Uterus (tissue), 4 donors: ENCODE measurements around the gene NDUFS2. TPM values are rescaled to one million over a fixed set of nuclear protein-coding genes. Genes with fewer than 3 reads are reported as not detected.

ENCODE experiments used
- DNase-seq, 2 donors: peaks; one replicate each; pipeline ENCODE4 v3.0.0-alpha.2; 2019 to 2020
- H3K27ac ChIP-seq, 2 donors: fragments of 200-600 bp; sonication (generic); 1 replicate in 1 of 2; 2 replicates in 1 of 2; pipeline ENCODE4 v1.5.1; 2016 to 2018
- H3K27me3 ChIP-seq, 2 donors: fragments of 200-600 bp; sonication (generic); one replicate each; pipeline ENCODE4 v1.5.1; 2018 to 2019; ENCODE audit warnings: control low read depth in 1 of 2
- H3K36me3 ChIP-seq, 2 donors: fragments of 200-600 bp; sonication (generic); one replicate each; pipeline ENCODE4 v1.5.1; 2019; ENCODE audit warnings: control low read depth in 1 of 2
- H3K4me1 ChIP-seq, 2 donors: fragments of 200-600 bp; sonication (generic); one replicate each; pipeline ENCODE4 v1.5.1; 2018 to 2019; ENCODE audit warnings: control low read depth in 1 of 2
- H3K4me3 ChIP-seq, 2 donors: fragments of 200-600 bp; sonication (generic); 1 replicate in 1 of 2; 2 replicates in 1 of 2; pipeline ENCODE4 v1.5.1; 2018 to 2019; ENCODE audit warnings: mild to moderate bottlenecking in 1 of 2
- H3K9me3 ChIP-seq, 2 donors: fragments of 200-600 bp; sonication (generic); one replicate each; pipeline ENCODE4 v1.5.1; 2019; ENCODE audit warnings: control low read depth in 1 of 2
- POLR2A ChIP-seq, 2 donors: fragments of 450-650 bp; IDR thresholded peaks; one replicate each; pipeline ENCODE4 v1.6.1; 2016; ENCODE audit warnings: antibody characterized with exemption in 2 of 2, mild to moderate bottlenecking in 1 of 2, moderate library complexity in 1 of 2
- intact Hi-C: fragments of 100-400 bp; cut with DNase I; formaldehyde crosslinking; loops from one replicate; pipeline ENCODE4 v1.15.1; 2023; ENCODE audit warnings: low total_unique reads
- total RNA-seq, 4 donors: library from RNA; depleted of rRNA in 3 of 4; stranded (reverse); fragments of >200 nt in 3 of 4; gene quantifications; one replicate each; pipeline versions ENCODE4 v1.1.0 to v1.2.4, GENCODE V29; 2014 to 2023
- TF ChIP-seq, protein P1 (sequence below), 4 experiments: fragments of 200-600 bp in 2 of 4; fragments of 450-650 bp in 2 of 4; sonication (generic) in 2 of 4; IDR thresholded peaks; one replicate each; pipeline ENCODE4 v1.5.1; 2016 to 2019; ENCODE audit warnings: antibody characterized with exemption in 4 of 4, mild to moderate bottlenecking in 2 of 4, moderate library complexity in 1 of 4
- donor health status: DM: yes; HTN: yes; CAD: no.

The NDUFS2 gene
- total RNA-seq, 4 donors from 2014 or later: 43.8 to 107 (median 93.9) TPM

DNA sequence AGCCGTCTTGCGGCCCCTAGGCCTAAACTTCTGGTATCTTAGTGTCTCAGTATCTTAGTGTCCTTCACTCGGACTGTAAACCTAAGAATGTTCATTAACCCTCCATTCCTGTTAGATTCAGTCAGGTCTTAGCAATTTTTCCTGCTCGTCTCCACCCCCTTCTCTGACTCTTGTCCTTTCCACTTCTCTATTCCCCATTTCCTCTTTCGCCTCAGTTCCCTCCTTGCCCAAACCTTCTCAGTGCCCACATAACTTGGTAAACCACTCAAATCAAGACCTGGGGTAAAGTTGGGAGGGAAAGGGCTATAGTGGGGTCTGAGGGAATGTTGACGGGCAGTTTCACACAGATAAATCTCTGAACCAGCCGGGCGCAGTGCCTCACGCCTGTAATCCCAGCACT lies 12.2 kb downstream of the NDUFS2 start:
- no peaks in the 10 kb centered on the region for H3K36me3 ChIP-seq
- H3K4me3 ChIP-seq: no peak overlapping the region
- H3K27me3 ChIP-seq: no peaks in the 10 kb centered on the region
- no peaks in the 10 kb centered on the region for H3K4me1 ChIP-seq
- intact Hi-C loops: loop anchor here (10.0 kb wide), 1 partner anchor 1010 kb away; the partner anchor contains the start of gene PEA15
- no peak overlapping the region for H3K27ac ChIP-seq
- no peak for DNase-seq
- TF ChIP-seq, protein P1, sequence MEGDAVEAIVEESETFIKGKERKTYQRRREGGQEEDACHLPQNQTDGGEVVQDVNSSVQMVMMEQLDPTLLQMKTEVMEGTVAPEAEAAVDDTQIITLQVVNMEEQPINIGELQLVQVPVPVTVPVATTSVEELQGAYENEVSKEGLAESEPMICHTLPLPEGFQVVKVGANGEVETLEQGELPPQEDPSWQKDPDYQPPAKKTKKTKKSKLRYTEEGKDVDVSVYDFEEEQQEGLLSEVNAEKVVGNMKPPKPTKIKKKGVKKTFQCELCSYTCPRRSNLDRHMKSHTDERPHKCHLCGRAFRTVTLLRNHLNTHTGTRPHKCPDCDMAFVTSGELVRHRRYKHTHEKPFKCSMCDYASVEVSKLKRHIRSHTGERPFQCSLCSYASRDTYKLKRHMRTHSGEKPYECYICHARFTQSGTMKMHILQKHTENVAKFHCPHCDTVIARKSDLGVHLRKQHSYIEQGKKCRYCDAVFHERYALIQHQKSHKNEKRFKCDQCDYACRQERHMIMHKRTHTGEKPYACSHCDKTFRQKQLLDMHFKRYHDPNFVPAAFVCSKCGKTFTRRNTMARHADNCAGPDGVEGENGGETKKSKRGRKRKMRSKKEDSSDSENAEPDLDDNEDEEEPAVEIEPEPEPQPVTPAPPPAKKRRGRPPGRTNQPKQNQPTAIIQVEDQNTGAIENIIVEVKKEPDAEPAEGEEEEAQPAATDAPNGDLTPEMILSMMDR (IDR thresholded peaks at IDR 0.05): no peak
- no peak for TF ChIP-seq POLR2A (IDR thresholded peaks at IDR 0.05)
- H3K9me3 ChIP-seq: no peaks in the 10 kb centered on the region

DNA sequence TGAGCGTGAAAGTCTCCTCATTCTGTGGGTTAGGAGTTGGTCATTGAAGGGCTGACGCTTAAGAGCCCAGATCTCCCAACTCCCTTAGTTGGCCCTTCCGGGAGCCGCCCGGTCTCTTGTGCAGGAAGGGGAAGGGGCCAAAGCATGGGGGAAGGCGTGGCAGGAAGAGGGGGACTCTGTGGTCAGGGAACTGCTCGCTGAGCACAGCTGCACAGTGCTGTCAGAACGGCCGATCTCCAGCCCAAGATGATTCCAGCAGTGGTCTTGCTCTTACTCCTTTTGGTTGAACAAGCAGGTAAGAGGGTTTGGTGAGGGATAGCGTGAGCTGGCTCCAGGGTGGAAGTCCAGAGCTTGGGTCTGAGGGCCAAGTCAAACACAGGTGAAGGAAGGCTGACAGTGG lies 12.9 kb downstream of the NDUFS2 start, which contains the start of gene FCER1G:
TSS of gene FCER1G (plus strand) at position 220 of the 400 bp plus-strand sequence. CDS start at position 247, 27 bp downstream.
- Histone ChIP-seq H3K27me3 (no peaks in the 10 kb centered on the region), H3K4me1 (no peaks in the 10 kb centered on the region), H3K27ac (no peak within 1 kb of the TSS), H3K36me3 (no peaks in the 10 kb centered on the region), H3K9me3 (no peaks in the 10 kb centered on the region), H3K4me3 (no peak within 1 kb of the TSS)
- TF ChIP-seq, protein P1 (IDR thresholded peaks at IDR 0.05): no peak
- TF ChIP-seq POLR2A (IDR thresholded peaks at IDR 0.05): no peak
- intact Hi-C loops: loop anchor here (10.0 kb wide), 1 partner anchor 1010 kb away; the partner anchor contains the start of gene PEA15
- DNase-seq: no peak

DNA sequence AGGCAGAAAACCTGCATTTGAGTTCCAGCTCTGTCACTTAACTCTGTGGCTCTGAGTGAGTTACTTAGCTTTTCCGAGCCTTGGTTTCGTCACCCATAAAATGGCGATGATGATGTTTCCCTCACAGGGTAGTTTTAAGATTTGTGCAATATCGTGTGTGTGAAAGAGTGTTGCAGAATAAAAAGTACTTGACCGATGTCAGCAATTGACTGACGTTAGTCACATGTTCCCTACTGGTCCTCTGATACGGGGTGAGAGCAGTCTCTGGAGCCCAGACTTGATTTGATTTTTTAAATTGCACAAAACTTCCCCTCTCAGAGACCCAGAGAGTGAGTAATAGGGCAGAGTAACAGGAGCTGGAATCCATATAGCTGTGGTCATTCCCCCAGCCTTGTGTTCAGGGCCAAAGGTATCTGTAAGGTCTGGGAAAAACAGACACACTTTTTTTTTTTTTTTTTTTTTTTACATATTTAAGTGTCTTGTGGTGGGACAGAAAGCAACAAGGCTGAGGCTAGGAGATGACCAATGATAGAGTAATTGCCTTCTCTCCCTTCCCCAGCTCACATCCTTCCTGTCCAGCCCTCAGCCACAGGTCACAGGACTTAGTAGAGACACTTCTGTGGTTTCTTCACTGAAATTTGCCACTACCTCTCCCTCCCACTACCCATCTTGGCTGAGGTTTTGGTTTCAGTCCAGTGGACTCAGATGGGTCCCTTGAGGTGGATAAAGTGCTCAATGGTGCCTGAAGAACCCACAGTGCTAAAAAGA lies 15.0 kb downstream of the NDUFS2 start:
- intact Hi-C loops: loop anchor here (10.0 kb wide), 1 partner anchor 1012 kb away; the partner anchor contains the start of gene PEA15
- H3K27me3 ChIP-seq: no peaks in the 10 kb centered on the region
- H3K27ac ChIP-seq: peak overlapping the region; percentile 54 to 60

DNA sequence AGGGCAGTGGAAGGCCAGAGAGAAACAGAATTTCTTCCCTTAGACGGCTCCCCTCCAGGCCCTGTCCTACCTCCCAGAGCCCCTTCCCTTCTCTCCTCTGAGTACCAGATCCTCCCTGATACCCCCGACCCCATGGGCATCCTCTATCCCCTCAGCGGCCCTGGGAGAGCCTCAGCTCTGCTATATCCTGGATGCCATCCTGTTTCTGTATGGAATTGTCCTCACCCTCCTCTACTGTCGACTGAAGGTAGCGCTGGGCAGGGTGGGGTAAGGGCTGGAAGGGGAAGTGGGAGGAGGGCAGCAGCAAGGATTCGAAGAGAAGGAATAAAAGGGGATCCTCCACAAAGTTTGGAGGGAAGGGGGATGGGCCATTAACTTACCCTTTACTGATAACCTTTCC lies 15.7 kb downstream of the NDUFS2 start:
- Histone ChIP-seq H3K27me3 (no peaks in the 10 kb centered on the region), H3K4me1 (no peaks in the 10 kb centered on the region), H3K9me3 (no peaks in the 10 kb centered on the region), H3K4me3 (no peak overlapping the region), H3K27ac (peak overlapping the region; percentile 43 to 54), H3K36me3 (no peaks in the 10 kb centered on the region)
- intact Hi-C loops: loop anchor here (10.0 kb wide), 1 partner anchor 1013 kb away; the partner anchor contains the start of gene PEA15
- TF ChIP-seq, protein P1 (IDR thresholded peaks at IDR 0.05): no peak
- no peak for TF ChIP-seq POLR2A (IDR thresholded peaks at IDR 0.05)
- no peak for DNase-seq

More for the DNA sequence above, 15.0 kb downstream of the NDUFS2 start:
- Histone ChIP-seq H3K4me1 (no peaks in the 10 kb centered on the region), H3K36me3 (no peaks in the 10 kb centered on the region), H3K9me3 (no peaks in the 10 kb centered on the region), H3K4me3 (no peak overlapping the region)
- DNase-seq: no peak
- TF ChIP-seq POLR2A (IDR thresholded peaks at IDR 0.05): no peak
- TF ChIP-seq, protein P1 (IDR thresholded peaks at IDR 0.05): no peak
